NCI-H510A treated with DMSO at 0.1 percent for 48 hours (cell line): ENCODE data around the gene POC5.

Source experiments
- DNase-seq: peaks from one replicate; lab custom pipeline; 2025; lab: John Stamatoyannopoulos, UW

POC5 gene

DNA sequence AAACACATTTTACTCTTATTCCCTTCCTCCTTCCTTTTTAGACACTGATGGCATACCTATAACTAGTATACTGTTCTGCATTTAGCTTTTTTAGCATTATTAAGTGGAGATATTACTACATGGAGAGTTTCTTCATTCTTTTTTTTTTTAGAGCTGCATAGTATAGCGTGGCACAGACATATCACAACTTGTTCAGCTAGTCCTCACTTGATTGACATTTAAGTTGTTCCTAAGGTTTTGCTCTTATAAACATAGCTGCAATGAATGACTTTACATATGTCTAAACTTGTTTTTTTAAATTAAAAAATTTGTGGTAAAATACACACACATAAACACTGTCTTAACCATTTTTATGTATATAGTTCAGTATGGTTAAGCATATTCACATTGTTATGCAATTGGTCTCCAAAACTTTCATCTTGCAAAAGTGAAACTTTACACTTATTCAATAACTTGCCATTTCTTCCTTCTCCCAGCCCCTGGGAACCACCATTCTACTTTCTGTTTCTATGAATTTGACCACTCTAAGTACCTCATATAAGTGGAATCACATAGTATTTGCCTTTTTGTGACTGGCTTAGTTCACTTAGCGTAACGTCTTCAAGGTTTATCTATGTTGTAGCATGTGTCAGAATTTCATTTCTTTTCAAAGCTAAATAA, 57.3 kb downstream of the POC5 start:
- no peak for DNase-seq

DNA sequence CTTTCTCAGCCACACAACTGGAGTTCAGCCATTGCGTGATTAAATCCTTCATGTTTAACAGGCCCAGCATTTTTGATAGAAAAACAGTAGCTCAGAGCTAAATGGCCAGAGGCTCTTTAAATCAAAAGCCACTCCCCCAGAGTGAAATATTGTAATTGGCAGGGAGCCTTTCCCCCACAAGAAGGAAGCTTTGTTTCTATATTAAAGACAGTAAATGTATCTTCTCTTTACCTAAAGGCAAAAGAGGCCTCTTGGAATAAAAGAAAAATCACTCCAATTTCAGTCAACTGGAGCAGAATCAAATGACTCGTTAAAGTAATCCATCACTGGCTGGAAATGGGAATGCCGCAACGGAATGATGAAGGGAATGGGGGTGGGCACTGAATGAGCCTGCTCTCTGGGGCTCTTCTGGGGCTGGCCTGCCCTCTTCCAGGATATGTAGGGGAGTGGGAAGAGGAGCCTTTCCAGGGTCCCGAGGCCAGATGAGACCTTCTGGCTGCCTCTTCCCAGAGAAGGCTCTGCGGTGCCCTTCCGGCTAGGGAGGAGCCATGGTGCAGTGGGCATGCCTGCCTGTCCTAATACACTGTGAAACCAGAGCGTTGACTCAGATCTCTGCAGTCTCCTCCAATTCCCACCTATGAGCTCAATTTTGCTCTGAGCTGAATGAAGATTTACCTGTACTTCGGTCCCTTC, 60.8 kb downstream of the POC5 start:
- DNase-seq = peak; percentile 46

- DNase-seq = no peak
Observed at GRCh38 chr5:75654693-75655295, 62.4 kb downstream of the POC5 start.

DNA sequence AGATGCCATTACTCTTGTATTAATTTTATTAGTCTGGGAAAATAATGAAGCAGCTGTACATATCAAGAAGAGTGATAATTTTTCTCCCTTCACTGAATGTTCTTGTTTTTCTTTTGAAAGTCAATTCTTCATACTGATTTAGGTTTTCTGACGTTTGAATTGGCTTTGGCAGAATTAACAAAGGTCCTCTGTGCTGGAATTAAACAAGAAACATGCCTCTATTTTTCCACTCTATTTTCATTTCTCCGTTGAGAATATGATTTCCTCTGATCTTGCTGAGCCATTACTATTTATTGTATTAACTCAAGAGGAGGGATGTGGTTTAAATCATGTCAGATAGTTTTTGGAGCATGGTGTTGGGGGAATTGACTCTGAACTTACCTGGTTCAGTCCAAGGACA, 63.7 kb downstream of the POC5 start:
- no peak for DNase-seq

GRCh38 chr5:75651575-75652238, 65.5 kb downstream of the POC5 start:
- no peak for DNase-seq

DNA sequence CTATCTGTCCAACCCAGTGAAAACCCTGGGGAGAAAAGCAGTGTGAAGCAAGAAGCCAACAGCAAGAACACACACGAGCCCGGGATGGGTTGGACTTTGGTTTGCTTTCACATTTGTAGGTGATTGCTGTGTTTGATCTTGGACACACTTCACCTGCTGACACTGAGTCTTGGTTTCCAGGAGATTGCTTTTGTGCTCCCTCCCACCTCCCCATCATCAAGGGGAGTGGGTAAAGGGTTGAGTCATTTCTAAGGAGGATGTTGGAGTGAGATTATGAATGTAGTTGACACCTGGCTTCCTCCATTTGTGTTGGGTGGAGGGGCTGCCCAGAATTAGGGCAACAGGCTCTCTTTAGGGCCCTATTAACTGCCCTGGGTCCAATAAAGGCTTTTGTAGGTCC, 68.5 kb downstream of the POC5 start:
- DNase-seq = no peak

DNA sequence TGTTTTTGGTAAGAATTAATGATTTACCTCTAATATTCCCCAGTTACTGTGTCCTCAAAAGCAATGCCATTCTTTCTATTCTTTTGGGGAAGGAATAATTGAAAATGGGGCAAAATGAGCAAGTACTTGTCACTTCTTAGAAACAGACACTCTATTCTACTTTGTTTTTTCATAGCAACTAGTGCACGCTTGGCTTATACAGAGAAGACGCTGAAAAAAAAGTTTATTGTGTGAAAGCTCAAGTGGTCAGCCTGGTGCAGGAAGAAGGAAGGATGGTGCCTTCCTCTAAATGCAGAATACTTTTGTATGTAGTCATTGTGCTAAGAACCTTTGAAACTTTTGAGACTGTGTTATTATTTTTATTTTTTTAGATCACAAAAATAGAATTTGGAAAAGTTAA, 76.4 kb downstream of the POC5 start:
- DNase-seq = no peak

- DNase-seq = no peak
Observed at GRCh38 chr5:75640395-75640794, 76.8 kb downstream of the POC5 start.

DNA sequence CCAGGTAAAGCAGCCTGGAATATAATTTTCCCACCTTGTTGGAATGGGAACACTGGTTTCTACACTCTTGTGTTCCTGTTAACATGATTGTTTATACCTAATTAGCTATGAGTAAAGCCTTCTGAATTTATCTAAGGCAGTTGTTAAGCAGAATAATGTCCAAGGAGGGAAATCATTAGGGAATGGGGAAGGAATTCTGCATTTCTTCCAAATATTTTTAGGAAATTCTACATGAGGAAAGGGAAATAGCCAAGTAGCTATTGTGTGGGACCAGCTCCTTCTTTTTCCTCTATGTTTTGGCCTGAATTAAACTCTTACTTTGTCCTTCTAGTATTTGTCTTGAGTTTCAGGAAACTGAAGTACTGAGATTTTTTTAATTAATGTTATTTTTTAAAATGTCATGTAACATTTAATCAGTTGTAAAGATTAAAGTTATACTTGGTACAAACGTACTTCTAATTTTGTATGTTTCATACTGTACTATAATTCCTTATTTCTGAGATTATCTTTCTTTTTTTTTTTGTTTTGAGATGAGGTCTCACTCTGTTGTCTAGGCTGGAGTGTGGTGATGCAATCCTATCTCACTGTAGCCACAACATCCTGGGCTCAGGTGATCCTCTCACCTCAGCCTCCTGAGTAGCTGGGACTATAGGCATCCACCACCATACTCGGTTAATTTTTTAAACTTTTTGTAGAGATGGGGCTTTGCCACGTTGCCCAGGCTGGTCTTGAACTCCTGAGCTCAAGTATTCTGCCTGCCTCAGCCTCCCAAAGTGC, 77.5 kb downstream of the POC5 start:
- DNase-seq = no peak

- no peak for DNase-seq
Observed at GRCh38 chr5:75637949-75638348, 79.3 kb downstream of the POC5 start.

- no peak for DNase-seq
Observed at GRCh38 chr5:75632321-75632720, 84.9 kb downstream of the POC5 start.

DNA sequence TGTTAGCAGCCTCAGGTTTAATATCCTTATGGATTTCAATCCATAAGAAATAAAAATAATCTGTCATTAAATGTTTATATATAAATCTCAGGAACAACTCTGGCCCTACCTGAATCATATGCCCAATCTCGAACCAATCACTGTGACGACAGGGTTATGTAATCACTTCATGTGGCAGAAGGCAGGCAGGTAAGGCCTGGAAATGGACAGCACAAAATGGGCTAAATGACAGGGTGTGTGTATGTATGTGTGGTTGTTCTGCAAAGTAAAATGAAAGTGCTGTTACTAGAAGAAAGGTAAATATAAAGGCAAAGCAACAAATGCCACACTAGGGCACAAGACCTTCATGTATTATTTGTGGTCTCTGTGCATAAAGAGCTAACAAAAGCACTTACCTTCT, 86.4 kb downstream of the POC5 start:
- DNase-seq = no peak

GRCh38 chr5:75627801-75628200, 89.4 kb downstream of the POC5 start:
- no peak for DNase-seq

- no peak for DNase-seq
Observed at GRCh38 chr5:75626959-75627358, 90.3 kb downstream of the POC5 start.
